ENCODE measurements around the gene MED13L.

Gene MED13L

DNA sequence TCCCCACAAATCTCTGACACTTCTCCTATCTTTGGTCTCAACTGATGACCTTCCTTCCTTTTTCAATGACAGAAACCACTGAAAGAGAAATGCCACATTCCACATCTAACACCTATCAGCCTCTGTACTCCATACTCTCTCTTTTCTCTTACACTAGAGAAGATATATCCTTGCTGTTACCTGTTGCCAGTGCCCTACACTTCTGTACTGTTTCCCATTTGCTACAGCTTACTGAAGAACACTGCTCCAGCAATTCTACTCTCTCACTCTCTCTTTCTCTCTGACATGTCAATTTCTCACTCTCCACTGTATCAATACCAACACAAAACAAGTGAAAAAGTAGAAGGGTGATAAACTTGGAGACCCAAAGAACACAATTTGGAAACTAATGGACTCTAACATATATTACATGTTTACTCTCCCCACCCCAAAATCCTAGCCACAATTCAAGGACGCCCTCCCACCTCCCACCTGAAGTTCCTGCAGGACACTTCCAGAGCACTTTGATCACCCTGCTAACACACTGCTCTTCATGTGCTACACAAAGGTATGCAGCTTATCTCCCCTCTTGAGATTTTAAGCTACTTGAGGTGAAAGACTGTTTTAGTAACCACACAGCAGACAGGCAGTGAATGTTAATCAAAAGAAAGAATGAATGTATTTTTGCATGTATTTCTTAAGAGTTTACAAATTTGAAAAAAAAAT lies 95.0 kb downstream of the MED13L start:
- DNase-seq (ENCODE audit: low spot score): no peak

DNA sequence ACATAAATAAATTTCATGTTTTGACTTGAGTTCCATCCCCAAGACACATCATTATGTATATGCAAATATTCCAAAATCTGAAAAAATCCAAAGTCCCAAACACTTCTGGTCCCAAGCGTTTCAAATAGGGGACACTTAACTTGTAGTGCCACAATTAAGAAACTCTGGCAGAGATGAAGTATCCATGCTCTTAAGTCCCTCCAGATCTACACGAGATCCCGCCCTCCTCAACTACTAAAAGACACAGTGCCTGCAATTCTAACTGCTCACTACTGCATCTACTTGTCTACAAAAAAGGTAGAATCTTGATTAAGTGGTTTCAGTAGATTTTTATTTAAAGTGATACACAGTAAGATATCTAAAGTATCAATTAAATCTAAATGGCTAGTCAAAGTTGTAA lies 97.0 kb downstream of the MED13L start:
- DNase-seq (ENCODE audit: low spot score): no peak

- DNase-seq (ENCODE audit: low spot score): no peak
Measured at GRCh38 chr12:116179384-116179783, 98.1 kb downstream of the MED13L start.

GRCh38 chr12:116177017-116177416 lies 100.5 kb downstream of the MED13L start:
- DNase-seq (ENCODE audit: low spot score): no peak

DNA sequence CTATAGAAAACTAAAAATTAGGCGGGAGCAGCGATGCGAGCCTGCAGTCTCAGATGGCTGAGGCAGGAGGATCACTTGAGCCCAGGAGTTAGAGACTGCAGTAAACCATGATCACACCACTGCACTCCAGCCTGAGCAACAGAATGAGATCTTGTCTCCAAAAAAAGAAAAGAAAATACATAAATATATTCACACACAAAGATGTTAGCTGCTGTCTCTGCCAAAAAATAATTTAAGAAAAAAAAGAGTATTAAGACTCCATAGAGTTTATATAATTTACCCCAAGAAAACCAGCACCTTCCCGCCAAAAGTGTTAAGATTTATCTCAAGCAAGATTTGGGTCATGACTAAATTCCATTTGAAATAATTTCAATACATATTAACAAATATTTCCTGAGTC lies 102.6 kb downstream of the MED13L start:
- no peak for DNase-seq (ENCODE audit: low spot score)

GRCh38 chr12:116174006-116174405 lies 103.5 kb downstream of the MED13L start:
- no peak for DNase-seq (ENCODE audit: low spot score)

- no peak for DNase-seq (ENCODE audit: low spot score)
Measured at GRCh38 chr12:116172224-116172849, 105.2 kb downstream of the MED13L start.

- no peak for DNase-seq (ENCODE audit: low spot score)
Measured at GRCh38 chr12:116171549-116171948, 105.9 kb downstream of the MED13L start.

- no peak for DNase-seq (ENCODE audit: low spot score)
Measured at GRCh38 chr12:116169071-116169470, 108.4 kb downstream of the MED13L start.

- no peak for DNase-seq (ENCODE audit: low spot score)
Measured at GRCh38 chr12:116166306-116166705, 111.2 kb downstream of the MED13L start.

GRCh38 chr12:116165036-116165425 lies 112.5 kb downstream of the MED13L start:
- DNase-seq (ENCODE audit: low spot score): no peak

DNA sequence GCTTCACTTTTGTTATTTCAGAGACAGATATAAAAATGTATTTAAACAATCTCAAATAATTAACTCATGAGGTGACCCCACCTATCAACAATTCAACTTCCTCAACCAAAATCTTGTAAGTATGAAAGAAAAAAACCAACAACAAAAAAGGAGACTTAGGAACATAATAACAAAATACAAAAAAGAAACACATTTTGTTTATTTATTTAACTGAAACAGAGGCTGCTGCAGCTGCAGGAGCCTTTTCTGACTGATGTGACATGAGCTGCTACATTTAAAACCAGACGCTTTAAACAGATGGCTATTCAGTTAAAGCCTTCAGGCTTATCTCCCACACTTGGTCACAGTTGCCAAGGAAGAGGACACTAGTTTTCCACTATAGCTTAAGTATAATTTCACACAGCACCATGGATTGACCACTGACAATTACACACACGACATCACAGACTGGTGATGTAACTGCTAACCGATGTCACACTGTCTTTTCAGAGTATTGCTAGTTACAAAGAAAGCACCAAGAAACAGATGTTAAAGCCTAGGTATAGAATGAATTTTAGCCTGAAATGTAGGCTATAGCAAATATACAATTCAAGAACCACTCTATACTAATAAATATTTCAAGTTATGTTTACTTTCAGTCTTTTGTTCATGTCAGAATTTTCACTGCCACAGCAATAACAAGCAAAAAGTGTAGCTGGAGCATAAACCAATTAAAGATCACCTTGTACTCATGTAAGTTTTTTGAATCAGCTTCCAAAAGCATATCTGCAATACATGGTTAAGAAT lies 113.0 kb downstream of the MED13L start:
- DNase-seq (ENCODE audit: low spot score): no peak

- no peak for DNase-seq (ENCODE audit: low spot score)
Measured at GRCh38 chr12:116162071-116162470, 115.4 kb downstream of the MED13L start.

GRCh38 chr12:116161588-116161987 lies 115.9 kb downstream of the MED13L start:
- no peak for DNase-seq (ENCODE audit: low spot score)

DNA sequence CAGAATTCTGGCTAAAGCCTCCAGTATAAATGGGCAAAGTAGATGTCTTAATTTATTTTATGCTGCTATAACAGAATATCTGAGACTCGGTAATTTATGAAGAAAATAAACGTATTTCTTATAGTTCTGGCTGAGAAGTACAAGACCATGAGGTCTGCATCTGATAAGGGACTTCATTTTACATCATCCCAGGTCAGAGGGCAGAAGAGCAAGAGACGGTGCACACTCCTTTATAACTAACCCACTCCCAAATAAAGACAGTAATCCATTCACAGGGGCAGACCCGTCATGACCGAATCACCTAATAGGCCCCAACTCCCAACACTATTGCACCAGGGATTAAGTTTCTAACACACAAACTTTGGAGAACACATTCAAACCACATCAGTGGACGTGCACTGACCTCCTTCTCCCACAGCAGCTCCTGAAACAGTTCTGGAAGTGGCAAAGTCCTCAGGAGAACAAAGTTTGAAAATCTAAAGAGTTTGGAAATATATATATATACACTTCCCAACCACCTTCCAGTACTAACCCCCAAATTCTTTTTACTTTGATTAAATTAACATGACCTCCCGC lies 116.5 kb downstream of the MED13L start:
- no peak for DNase-seq (ENCODE audit: low spot score)

DNA sequence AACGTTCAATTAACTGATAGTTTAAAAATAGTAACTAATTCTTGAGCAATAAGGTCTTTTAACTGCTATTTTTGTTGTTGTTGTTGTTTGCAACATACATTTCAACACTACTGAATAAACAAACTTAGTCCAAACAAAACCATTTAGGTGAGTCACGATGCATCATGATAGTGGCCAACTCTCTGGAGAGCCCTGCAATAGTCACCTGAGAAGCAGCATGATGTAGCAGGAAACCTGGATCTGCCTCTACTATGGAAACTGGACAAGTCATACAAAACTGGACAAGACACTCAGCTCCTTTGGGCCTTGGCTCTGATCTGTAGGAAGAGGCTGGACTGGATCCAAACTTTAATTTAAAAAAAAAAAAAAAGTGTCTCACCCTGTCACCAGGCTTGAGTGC lies 117.3 kb downstream of the MED13L start:
- no peak for DNase-seq (ENCODE audit: low spot score)

DNA sequence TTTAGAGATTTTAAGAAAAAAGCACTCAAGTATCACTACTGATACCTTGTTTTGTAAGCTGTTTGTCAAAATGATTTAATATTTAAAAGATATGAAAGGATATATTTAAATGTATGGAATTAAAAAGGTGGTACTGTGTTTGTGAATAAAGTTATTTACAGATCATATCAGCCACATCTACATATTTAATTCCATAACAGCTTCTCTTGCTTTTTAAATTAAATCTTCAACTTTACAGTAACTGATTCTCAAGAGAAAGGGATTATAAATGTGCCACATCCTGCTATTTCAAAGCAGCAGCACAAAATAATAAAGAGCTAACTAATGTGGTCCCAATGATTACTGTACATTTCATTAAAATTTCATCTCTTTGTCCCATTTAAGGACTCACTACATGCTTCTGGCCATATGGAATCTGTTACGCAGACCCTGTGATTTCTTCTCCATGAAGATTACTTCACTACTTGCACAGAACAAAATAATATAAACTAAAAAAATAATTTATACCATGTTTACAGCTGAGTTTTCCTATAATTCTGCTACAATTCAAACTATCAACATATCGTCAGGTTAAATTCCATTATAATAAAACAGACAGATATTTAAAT lies 117.8 kb downstream of the MED13L start:
- no peak for DNase-seq (ENCODE audit: low spot score)

DNA sequence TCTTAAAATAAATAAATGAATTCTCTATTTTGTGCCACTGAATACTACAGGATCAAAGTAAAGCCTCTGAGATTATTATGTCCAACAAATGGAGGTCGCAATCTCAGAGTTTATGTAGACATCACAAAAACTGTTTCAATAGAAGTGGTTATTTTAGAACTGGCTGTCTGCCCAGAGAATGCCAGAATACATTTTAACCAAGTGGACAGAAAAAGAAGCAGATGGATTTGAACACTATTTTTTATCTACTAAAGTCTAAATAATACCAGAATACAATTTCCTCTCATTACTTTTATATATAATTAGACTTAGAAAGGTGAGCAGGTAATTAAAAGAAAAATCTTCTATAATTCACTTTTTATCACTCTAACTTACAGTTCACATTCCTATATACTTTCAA lies 118.3 kb downstream of the MED13L start:
- no peak for DNase-seq (ENCODE audit: low spot score)

DNA sequence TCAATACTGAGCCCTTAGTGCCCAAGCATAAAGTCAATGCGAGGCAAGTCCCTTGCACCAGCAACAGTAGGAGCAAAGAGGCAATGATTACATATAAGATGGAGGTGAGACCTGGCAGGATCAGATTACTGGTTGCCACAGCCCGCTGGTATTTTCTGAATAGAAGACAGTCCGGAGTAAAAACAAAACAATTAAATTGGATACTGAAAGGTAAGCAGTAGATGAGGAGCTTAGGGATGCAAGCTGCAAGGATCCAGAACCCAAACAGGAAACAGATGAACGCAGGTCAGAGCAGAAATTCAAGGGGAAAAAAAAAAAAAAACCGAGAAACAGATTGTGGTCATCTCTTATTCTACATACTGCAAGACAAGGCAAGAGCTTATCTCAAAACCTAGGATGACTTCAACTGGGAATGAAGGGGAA lies 119.6 kb downstream of the MED13L start:
- no peak for DNase-seq (ENCODE audit: low spot score)

GRCh38 chr12:116156614-116157013 lies 120.9 kb downstream of the MED13L start:
- DNase-seq (ENCODE audit: low spot score): no peak

GRCh38 chr12:116155383-116155782 lies 122.1 kb downstream of the MED13L start:
- no peak for DNase-seq (ENCODE audit: low spot score)

- DNase-seq (ENCODE audit: low spot score): no peak
Measured at GRCh38 chr12:116153983-116154382, 123.5 kb downstream of the MED13L start.

Measured in left forelimb (tissue), 1 donor.